Measurements from ENCODE around the gene ORM1. TPM values are rescaled to one million over a fixed set of nuclear protein-coding genes. Genes with fewer than 3 reads are reported as not detected.
"Not testable (repeated sequence)": the region's sequence is repeated elsewhere in the genome, so short reads cannot be mapped to it uniquely, and the experiment has no call there.

ORM1 gene
- total and polyA plus RNA-seq, 2 donors (not counting 1 experiment from before 2014, with no cell fraction given) = not detected

DNA sequence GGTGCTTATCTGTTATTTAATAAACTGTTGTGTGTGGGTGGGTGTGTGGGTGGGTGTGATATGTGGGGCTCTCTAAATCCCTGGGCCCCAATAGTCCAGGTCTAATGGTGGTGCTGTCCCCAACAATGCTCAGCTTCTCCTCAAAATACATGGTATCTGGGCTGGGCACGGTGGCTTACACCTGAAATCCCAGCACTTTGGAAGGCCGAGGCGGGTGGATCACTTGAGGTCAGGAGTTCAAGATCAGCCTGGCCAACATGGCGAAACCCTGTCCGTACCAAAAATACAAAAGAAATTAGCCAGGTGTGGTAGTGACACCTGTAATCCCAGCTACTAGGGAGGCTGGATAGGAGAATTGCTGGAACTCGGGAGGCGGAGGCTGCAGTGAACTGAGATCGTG lies 4.5 kb upstream of the ORM1 start:
- Histone ChIP-seq H2AFZ (ENCODE audit: low read length) (no peak overlapping the region), H3K27me3 (ENCODE audit: control insufficient read depth, insufficient read depth, low read length) (peaks cover 5% of the 10 kb centered on the region), H3K4me1 (ENCODE audit: control insufficient read depth, extremely low read depth, insufficient read depth, low read length) (no peaks in the 10 kb centered on the region), H3K36me3 (ENCODE audit: control insufficient read depth, insufficient read depth, low read length) (no peaks in the 10 kb centered on the region), H4K20me1 (ENCODE audit: control insufficient read depth, extremely low read depth, insufficient read depth, low read length) (no peaks in the 10 kb centered on the region), H3K27ac (ENCODE audit: insufficient read depth, low read length) (no peak overlapping the region), H3K4me3 (replicated peaks in 1 of 4; ENCODE audit: control extremely low read depth in 1 of 4, insufficient read depth in 1 of 4, low read depth in 3 of 4, low read length in 4 of 4) (no peak overlapping the region), H3K9ac (ENCODE audit: insufficient read depth, low read length) (no peak overlapping the region), H3K79me2 (ENCODE audit: control insufficient read depth, insufficient read depth, low read length) (no peaks in the 10 kb centered on the region), H3K4me2 (ENCODE audit: extremely low read depth, insufficient read depth, low read length) (no peak overlapping the region), H3K9me3 (ENCODE audit: control insufficient read depth, insufficient read depth, low read depth, low read length) (no peaks in the 10 kb centered on the region)
- no peak for TF ChIP-seq EZH2 (IDR thresholded peaks at IDR 0.05; ENCODE audit: low read length, missing control alignments)
- TF ChIP-seq, protein P1, sequence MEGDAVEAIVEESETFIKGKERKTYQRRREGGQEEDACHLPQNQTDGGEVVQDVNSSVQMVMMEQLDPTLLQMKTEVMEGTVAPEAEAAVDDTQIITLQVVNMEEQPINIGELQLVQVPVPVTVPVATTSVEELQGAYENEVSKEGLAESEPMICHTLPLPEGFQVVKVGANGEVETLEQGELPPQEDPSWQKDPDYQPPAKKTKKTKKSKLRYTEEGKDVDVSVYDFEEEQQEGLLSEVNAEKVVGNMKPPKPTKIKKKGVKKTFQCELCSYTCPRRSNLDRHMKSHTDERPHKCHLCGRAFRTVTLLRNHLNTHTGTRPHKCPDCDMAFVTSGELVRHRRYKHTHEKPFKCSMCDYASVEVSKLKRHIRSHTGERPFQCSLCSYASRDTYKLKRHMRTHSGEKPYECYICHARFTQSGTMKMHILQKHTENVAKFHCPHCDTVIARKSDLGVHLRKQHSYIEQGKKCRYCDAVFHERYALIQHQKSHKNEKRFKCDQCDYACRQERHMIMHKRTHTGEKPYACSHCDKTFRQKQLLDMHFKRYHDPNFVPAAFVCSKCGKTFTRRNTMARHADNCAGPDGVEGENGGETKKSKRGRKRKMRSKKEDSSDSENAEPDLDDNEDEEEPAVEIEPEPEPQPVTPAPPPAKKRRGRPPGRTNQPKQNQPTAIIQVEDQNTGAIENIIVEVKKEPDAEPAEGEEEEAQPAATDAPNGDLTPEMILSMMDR (conservative IDR thresholded peaks at IDR 0.05 in 1 of 2, IDR thresholded peaks at IDR 0.05 in 1 of 2; ENCODE audit: low read depth in 1 of 2, low read length in 2 of 2) = no peak
- no peak for DNase-seq (ENCODE audit: low read depth in 2 of 2)

DNA sequence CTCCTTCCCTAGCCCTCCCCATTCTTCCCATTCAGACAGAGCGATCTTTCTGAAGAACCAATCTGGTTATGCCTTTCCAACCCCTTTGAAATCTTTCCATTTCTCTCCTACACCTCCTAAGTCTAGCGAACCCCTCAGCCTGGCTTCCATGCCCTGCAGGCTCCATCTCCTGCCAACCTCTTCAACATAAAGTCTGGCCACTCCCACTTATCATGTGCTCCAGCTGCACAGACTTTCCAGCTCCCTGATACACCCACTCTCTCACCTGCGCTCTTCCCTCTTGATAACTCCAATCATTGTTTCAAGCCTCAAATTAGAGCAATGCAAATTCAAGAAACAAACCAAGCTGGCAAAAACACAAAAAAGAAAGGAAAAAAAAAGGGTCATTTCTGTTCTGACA lies 3.8 kb upstream of the ORM1 start:
- Histone ChIP-seq H3K9me3 (ENCODE audit: control insufficient read depth, insufficient read depth, low read depth, low read length) (no peaks in the 10 kb centered on the region), H3K4me1 (ENCODE audit: control insufficient read depth, extremely low read depth, insufficient read depth, low read length) (no peaks in the 10 kb centered on the region), H3K36me3 (ENCODE audit: control insufficient read depth, insufficient read depth, low read length) (no peaks in the 10 kb centered on the region), H2AFZ (ENCODE audit: low read length) (no peak overlapping the region), H3K27me3 (ENCODE audit: control insufficient read depth, insufficient read depth, low read length) (peaks cover 5% of the 10 kb centered on the region), H3K4me3 (replicated peaks in 1 of 4; ENCODE audit: control extremely low read depth in 1 of 4, insufficient read depth in 1 of 4, low read depth in 3 of 4, low read length in 4 of 4) (no peak overlapping the region), H3K79me2 (ENCODE audit: control insufficient read depth, insufficient read depth, low read length) (no peaks in the 10 kb centered on the region), H3K4me2 (ENCODE audit: extremely low read depth, insufficient read depth, low read length) (no peak overlapping the region), H4K20me1 (ENCODE audit: control insufficient read depth, extremely low read depth, insufficient read depth, low read length) (no peaks in the 10 kb centered on the region), H3K27ac (ENCODE audit: insufficient read depth, low read length) (no peak overlapping the region), H3K9ac (ENCODE audit: insufficient read depth, low read length) (no peak overlapping the region)
- DNase-seq (ENCODE audit: low read depth in 2 of 2) = no peak
- no peak for TF ChIP-seq EZH2 (IDR thresholded peaks at IDR 0.05; ENCODE audit: low read length, missing control alignments)
- TF ChIP-seq, protein P1 (conservative IDR thresholded peaks at IDR 0.05 in 1 of 2, IDR thresholded peaks at IDR 0.05 in 1 of 2; ENCODE audit: low read depth in 1 of 2, low read length in 2 of 2) = no peak

DNA sequence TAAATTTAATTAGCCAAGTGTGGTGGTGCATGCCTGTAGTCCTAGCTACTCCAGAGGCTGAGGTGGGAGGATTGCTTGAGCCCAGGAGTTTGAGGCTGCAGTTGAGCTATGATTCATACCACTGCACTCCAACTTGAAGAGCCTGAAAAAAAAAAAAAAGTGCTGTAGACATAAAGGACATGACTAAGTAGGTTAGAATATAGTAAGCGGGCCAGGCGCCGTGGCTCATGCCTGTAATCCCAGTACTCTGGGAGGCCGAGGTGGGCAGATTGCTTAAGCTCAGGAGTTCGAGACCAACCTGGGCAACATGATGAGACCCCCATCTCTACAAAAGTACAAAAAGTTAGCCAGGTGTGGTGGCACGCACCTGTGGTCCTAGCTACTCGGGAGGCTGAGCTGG lies 2.2 kb upstream of the ORM1 start:
- not testable (repeated sequence) for H3K27ac ChIP-seq (ENCODE audit: insufficient read depth, low read length); H3K79me2 ChIP-seq (ENCODE audit: control insufficient read depth, insufficient read depth, low read length); H3K4me1 ChIP-seq (ENCODE audit: control insufficient read depth, extremely low read depth, insufficient read depth, low read length); H3K36me3 ChIP-seq (ENCODE audit: control insufficient read depth, insufficient read depth, low read length); H3K4me2 ChIP-seq (ENCODE audit: extremely low read depth, insufficient read depth, low read length); H3K9me3 ChIP-seq (ENCODE audit: control insufficient read depth, insufficient read depth, low read depth, low read length); H2AFZ ChIP-seq (ENCODE audit: low read length); H3K9ac ChIP-seq (ENCODE audit: insufficient read depth, low read length); H4K20me1 ChIP-seq (ENCODE audit: control insufficient read depth, extremely low read depth, insufficient read depth, low read length); H3K4me3 ChIP-seq (replicated peaks in 1 of 4; ENCODE audit: control extremely low read depth in 1 of 4, insufficient read depth in 1 of 4, low read depth in 3 of 4, low read length in 4 of 4); H3K27me3 ChIP-seq (ENCODE audit: control insufficient read depth, insufficient read depth, low read length)
- peak; percentile 61 to 82 for DNase-seq (ENCODE audit: low read depth in 2 of 2)
